HL-60 (cell line): ENCODE measurements around the gene TMTC2.

Experiments used
- CTCF ChIP-seq: IDR thresholded peaks from one replicate; pipeline ENCODE4 v1.5.1; 2011; ENCODE audit warnings: low read length, control low read depth, inconsistent platforms; ENCODE audit not compliant: insufficient read depth
- GABPA ChIP-seq: IDR thresholded peaks from 2 replicates; pipeline ENCODE4 v1.6.1; 2012; ENCODE audit warnings: low read depth
- POLR2AphosphoS5 ChIP-seq: IDR thresholded peaks from 2 replicates; pipeline ENCODE4 v1.6.1; 2012; ENCODE audit warnings: low read depth

DNA sequence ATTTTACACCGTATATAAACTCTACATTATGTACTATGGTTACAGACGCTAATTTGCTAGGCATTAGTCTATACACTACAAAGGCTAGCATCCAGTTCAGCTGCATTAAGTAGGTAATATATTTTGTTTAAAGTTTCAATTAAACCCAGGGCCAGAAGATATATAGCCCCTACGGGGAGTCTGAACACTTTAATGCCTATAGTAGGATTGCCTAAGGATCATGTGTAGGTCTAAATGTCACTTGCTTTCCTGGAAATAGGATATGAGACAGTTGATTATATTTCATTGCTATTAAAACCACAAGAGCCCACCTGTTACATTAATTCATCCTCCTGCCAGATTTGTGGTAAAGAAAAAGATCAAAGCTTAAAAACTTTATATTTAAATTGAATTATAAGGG lies 286.9 kb downstream of the TMTC2 start:
- no peak for TF ChIP-seq CTCF
- TF ChIP-seq POLR2AphosphoS5: no peak
- no peak for TF ChIP-seq GABPA
